GM12892 (cell line): Measurements from ENCODE around the gene ORMDL1.

Source experiments
- POLR2A ChIP-seq: IDR thresholded peaks from 2 replicates; pipeline ENCODE4 v1.6.1; 2011; ENCODE audit warnings: low read depth, low read length, control low read depth
- POLR2AphosphoS5 ChIP-seq: IDR thresholded peaks from 2 replicates; pipeline ENCODE4 v1.6.1; 2011; ENCODE audit warnings: low read depth, low read length, control low read depth

DNA sequence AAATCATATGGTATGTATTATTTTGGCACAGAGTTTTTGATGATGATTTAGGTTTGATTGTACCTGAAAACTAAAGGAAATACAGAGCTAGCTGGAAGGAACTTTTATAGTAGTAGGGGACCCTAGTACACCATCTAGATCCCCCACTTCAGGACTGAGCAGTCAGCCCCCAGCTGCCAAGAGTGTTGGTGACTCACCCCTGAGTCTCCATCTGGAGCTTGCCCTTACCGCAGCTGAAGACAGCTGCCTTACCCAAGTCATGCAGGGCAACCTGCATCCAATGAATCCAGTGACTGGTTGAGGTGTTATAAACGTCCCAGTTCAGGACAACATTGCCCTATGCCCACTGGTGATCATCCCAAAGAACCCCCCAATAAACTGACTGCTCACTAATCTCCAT is 15.4 kb upstream of the ORMDL1 start:
- TF ChIP-seq POLR2A = no peak
- no peak for TF ChIP-seq POLR2AphosphoS5
